Measurements from ENCODE around the gene KCNT2.

Gene KCNT2

GRCh38 chr1:196196486-196196885 is 411.8 kb downstream of the KCNT2 start:
- no peak for DNase-seq (ENCODE audit: low read depth)

GRCh38 chr1:196193896-196194559 is 414.2 kb downstream of the KCNT2 start:
- no peak for DNase-seq (ENCODE audit: low read depth)

DNA sequence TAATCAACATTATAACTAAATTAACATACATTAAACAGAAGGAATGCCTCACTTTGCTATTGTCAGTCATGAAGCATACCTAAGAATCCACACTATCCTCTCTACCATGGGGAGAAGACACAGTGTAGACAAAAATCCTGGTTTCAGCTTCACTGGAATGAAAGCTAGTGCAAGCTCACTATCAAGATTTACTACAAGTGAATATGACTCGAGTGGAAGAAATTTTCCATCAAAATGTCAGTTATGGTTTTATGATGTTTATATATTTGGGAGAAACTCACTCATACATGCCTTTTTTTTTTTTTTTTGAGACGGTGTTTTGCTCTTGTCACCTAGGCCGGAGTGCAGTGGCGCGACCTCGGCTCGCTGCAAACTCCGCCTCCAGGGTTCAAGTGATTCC is 424.3 kb downstream of the KCNT2 start:
- DNase-seq (ENCODE audit: low read depth), result no peak

- no peak for DNase-seq (ENCODE audit: low read depth)
Observed at GRCh38 chr1:196181594-196181878, 426.7 kb downstream of the KCNT2 start.

DNA sequence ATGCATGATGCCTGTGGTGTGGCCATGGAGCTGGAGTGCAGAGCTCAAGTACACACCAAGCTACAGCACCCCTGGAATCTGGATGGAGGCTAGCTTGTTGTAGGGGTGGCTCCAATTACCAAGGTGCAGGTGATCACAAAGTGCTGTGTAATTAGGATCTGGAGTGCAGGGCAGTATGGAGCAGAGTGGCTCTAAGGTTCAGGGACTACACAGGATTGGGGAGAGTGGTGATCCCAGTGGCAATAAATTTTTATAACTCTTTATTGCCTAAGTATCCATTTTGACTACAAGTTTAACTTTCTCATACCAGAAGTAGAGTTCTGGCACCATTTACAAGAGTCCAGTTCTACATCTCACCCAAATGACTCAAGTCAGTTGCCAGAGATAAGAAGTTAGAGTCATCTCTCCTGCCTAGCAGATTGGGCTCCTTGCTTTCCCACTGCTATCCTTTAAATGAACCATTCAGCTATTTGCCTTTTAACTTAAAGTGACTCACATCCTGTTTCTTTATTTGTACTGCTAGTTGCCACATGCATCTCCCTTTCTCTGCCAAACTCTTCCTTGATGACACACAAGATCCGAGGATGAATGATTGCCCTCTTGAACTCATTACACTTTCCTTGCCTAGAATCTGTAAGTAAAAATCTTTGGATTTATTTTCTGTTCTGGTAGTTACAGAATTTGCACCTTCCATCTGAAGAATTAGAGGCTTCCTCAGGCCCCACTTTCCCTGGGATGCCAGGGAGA is 427.2 kb downstream of the KCNT2 start:
- peak; percentile 74 for DNase-seq (ENCODE audit: low read depth)

DNA sequence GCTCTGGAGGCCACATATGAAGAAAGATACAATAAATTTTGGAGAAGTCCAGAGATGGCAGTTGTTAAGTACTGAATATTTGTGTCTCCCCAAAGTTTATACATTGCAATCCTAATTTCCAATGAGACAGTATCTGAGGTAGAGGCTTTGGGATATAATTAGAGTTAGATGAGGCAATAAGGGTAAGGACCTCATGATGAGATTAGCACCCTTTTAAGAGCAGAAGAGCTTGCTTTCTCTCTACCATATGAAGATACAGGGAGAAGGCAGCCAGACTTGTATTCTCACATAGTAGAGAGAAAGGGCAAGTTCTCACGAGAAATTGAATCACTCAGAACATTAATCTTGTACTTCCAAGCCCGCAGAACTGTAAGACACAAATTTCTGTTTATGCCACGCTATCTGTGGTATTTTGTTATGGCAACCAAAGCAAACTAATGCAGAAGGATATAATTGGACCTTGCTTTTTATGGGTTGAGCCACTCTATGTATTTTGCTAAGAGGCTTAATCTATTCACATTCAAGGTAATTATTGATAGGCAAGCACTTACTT is 430.1 kb downstream of the KCNT2 start:
- DNase-seq (ENCODE audit: low read depth), result no peak

Data from HS-27A (cell line).